Nephron (organoid): ENCODE measurements around the gene BST2.
A peak's percentile ranks its signal among the peaks of the same experiment; 100 is the strongest.

Experiments
- H3K27ac Mint-ChIP-seq, 3 experiments: 2 replicates each; pipeline ENCODE4 v1.8.0; 2020; ENCODE audit warnings: mixed read lengths in 3 of 3, mild to moderate bottlenecking in 2 of 3, moderate library complexity in 1 of 3
- H3K27me3 Mint-ChIP-seq: 2 replicates; pipeline ENCODE4 v1.8.0; 2021; ENCODE audit warnings: low read depth, mild to moderate bottlenecking, moderate library complexity, mixed read lengths
- H3K36me3 Mint-ChIP-seq: 2 replicates; pipeline ENCODE4 v1.8.0; 2020; ENCODE audit warnings: low read depth, mixed read lengths
- H3K4me1 Mint-ChIP-seq: 2 replicates; pipeline ENCODE4 v1.8.0; 2020; ENCODE audit warnings: mixed read lengths
- H3K4me3 Mint-ChIP-seq, 3 experiments: 2 replicates each; pipeline ENCODE4 v1.8.0; 2020; ENCODE audit warnings: mild to moderate bottlenecking in 3 of 3, mixed read lengths in 3 of 3, moderate library complexity in 2 of 3
- H3K9me3 Mint-ChIP-seq: 2 replicates; pipeline ENCODE4 v1.8.0; 2020; ENCODE audit warnings: mixed read lengths
- CTCF ChIP-seq, 3 experiments: fragments of 200-600 bp; sonication (generic); IDR thresholded peaks; one replicate each; pipeline ENCODE4 v1.5.0; 2021; ENCODE audit warnings: antibody characterized with exemption in 3 of 3; ENCODE audit not compliant: unreplicated experiment in 3 of 3

Gene BST2

DNA sequence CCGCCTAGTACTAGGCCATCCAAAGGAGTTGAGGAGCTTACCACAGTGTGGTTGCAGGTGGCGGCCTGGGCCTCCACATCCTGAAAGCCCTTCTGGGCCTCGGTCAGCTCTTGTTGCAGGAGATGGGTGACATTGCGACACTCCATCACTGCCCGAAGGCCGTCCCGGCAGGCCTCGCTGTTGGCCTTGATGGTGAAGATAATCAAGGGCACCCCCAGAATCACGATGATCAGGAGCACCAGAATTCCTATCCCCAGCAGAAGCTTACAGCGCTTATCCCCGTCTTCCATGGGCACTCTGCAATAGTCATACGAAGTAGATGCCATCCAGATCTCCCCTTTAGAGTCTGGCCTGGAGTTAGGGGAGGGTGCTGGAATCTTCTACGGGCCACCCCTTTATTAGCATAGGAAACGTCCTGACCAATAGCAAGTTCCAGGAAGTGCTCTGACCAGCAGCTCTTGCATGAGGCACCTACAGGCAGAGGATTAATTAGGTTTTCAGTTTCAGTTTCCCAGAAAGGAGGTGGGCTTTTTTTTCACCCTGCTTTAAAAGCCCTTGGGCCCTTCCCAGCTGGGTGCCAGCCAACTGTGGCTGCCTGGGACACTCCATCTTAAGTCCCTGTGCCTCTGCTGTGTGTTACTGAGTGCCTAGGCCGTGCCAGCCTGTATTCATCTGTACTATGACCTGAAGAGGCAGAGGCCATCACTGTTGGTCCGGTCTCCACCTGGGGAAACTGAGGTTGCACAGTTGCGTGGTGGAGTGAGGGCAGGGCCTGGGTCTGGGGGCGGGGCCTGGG is at the start of gene BST2:
Gene BST2 (minus strand): TSS at position 381 of the 796 bp plus-strand sequence. CDS start 55 bp downstream, at position 326.
- Mint-ChIP-seq H3K9me3 (no peaks in the 10 kb centered on the region), H3K4me3 (peak within 1 kb of the TSS; percentile 85 to 88 (median 87)), H3K36me3 (peaks cover 3% of the 10 kb centered on the region), H3K27ac (peak within 1 kb of the TSS; percentile 93 to 94 (median 94)), H3K27me3 (no peaks in the 10 kb centered on the region), H3K4me1 (peaks cover 17% of the 10 kb centered on the region)
- no peak for TF ChIP-seq CTCF (IDR thresholded peaks at IDR 0.05; ENCODE audit: unreplicated experiment in 3 of 3)

- no peaks in the 10 kb centered on the region for H3K9me3 Mint-ChIP-seq
- TF ChIP-seq CTCF (IDR thresholded peaks at IDR 0.05; ENCODE audit: unreplicated experiment in 3 of 3): no peak
- peaks cover 10% of the 10 kb centered on the region for H3K4me1 Mint-ChIP-seq
- peaks cover 72% of the 10 kb centered on the region for H3K27me3 Mint-ChIP-seq
- peak overlapping the region in 1 of 3 experiments; percentile 40 for H3K27ac Mint-ChIP-seq
- no peaks in the 10 kb centered on the region for H3K36me3 Mint-ChIP-seq
- H3K4me3 Mint-ChIP-seq: peak overlapping the region in 2 of 3 experiments; percentile 14 to 32
Observed at GRCh38 chr19:17454576-17455071, 49.2 kb upstream of the BST2 start.

- H3K27ac Mint-ChIP-seq: no peak overlapping the region
- no peaks in the 10 kb centered on the region for H3K9me3 Mint-ChIP-seq
- no peak for TF ChIP-seq CTCF (IDR thresholded peaks at IDR 0.05; ENCODE audit: unreplicated experiment in 3 of 3)
- H3K4me1 Mint-ChIP-seq: peaks cover 16% of the 10 kb centered on the region
- H3K27me3 Mint-ChIP-seq: peaks cover 62% of the 10 kb centered on the region
- H3K36me3 Mint-ChIP-seq: no peaks in the 10 kb centered on the region
- no peak overlapping the region for H3K4me3 Mint-ChIP-seq
Observed at GRCh38 chr19:17451820-17452219, 46.4 kb upstream of the BST2 start.

- Mint-ChIP-seq H3K27ac (peak overlapping the region in 2 of 3 experiments; percentile 40 to 67), H3K4me1 (peaks cover 16% of the 10 kb centered on the region), H3K9me3 (no peaks in the 10 kb centered on the region), H3K36me3 (no peaks in the 10 kb centered on the region), H3K4me3 (peak overlapping the region; percentile 67 to 83 (median 68)), H3K27me3 (peaks cover 49% of the 10 kb centered on the region)
- no peak for TF ChIP-seq CTCF (IDR thresholded peaks at IDR 0.05; ENCODE audit: unreplicated experiment in 3 of 3)
Observed at GRCh38 chr19:17450264-17451075, 45.0 kb upstream of the BST2 start.

DNA sequence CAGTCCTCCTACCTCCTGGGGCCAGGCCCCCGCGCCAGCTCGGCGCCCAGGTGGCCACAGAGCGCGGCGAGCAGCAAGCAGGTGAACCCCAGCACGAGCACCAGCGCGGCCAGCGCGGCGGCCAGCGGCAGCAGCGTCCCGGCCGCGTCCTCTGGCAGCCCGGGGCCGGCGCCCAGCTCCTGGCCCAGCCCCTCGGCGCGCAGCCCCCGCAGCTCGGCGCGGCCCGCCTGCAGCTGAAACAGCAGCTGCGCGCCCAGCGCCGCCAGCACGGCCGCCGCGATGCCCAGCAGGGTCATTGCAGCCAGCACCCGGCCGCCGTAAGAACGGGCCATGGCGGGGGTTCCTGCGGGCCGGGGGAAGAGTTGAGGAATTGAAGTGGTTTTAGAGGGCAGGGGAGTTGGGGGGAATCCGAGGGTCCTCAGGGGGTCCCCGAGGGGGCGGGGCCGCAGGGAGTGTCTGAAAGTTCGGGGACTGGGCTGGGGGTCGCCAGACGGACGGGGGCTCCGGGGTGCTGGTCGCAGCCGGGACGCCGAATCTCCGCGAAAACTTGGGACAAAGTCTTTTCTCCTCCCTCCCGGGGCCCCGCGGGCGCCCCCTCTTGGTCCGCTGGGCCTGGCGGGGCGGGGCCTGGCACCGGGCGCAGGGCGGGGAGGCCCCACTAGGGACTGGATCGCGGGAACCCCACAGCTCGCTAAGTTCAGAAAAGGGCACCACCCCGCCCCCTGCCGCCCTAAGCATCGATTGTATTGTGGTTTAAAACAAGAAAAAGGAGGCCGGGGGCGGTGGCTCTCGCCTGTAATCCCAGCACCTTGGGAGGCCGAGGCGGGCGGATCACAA is 42.9 kb upstream of the BST2 start, which contains the start of gene TMEM221:
Gene TMEM221 (minus strand): TSS at position 538 of the 837 bp plus-strand sequence. CDS start 206 bp downstream, at position 332.
- H3K36me3 Mint-ChIP-seq: no peaks in the 10 kb centered on the region
- H3K4me3 Mint-ChIP-seq: peak within 1 kb of the TSS; percentile 73 to 79 (median 77)
- peak; percentile 50 to 66 (median 59) for TF ChIP-seq CTCF (IDR thresholded peaks at IDR 0.05; ENCODE audit: unreplicated experiment in 3 of 3)
- H3K4me1 Mint-ChIP-seq: peaks cover 7% of the 10 kb centered on the region
- H3K27ac Mint-ChIP-seq: no peak within 1 kb of the TSS
- H3K9me3 Mint-ChIP-seq: no peaks in the 10 kb centered on the region
- peaks cover 27% of the 10 kb centered on the region for H3K27me3 Mint-ChIP-seq
